IPS-15b (cell line): ENCODE data around the gene FNDC11.
"Not testable (repeated sequence)": the region's sequence is repeated elsewhere in the genome, so short reads cannot be mapped to it uniquely, and the experiment has no call there.

Experiments
- H3K27me3 ChIP-seq: one replicate; pipeline ENCODE4 v1.6.1; 2013; ENCODE audit warnings: low read length; ENCODE audit not compliant: control insufficient read depth, insufficient read depth
- H3K36me3 ChIP-seq: one replicate; pipeline ENCODE4 v1.6.1; 2013; ENCODE audit warnings: low read length; ENCODE audit not compliant: control insufficient read depth, insufficient read depth
- H3K4me1 ChIP-seq: one replicate; pipeline ENCODE4 v1.6.1; 2013; ENCODE audit warnings: mild to moderate bottlenecking, low read length; ENCODE audit not compliant: control insufficient read depth, insufficient read depth
- H3K4me3 ChIP-seq: one replicate; pipeline ENCODE4 v1.5.1; 2013; ENCODE audit warnings: low read depth, low read length
- H3K9ac ChIP-seq: one replicate; pipeline ENCODE4 v1.6.1; 2013; ENCODE audit warnings: low read depth, mild to moderate bottlenecking, low read length
- H3K9me3 ChIP-seq: one replicate; pipeline ENCODE4 v1.6.1; 2013; ENCODE audit warnings: mild to moderate bottlenecking, low read length; ENCODE audit not compliant: control insufficient read depth, insufficient read depth

The FNDC11 gene

DNA sequence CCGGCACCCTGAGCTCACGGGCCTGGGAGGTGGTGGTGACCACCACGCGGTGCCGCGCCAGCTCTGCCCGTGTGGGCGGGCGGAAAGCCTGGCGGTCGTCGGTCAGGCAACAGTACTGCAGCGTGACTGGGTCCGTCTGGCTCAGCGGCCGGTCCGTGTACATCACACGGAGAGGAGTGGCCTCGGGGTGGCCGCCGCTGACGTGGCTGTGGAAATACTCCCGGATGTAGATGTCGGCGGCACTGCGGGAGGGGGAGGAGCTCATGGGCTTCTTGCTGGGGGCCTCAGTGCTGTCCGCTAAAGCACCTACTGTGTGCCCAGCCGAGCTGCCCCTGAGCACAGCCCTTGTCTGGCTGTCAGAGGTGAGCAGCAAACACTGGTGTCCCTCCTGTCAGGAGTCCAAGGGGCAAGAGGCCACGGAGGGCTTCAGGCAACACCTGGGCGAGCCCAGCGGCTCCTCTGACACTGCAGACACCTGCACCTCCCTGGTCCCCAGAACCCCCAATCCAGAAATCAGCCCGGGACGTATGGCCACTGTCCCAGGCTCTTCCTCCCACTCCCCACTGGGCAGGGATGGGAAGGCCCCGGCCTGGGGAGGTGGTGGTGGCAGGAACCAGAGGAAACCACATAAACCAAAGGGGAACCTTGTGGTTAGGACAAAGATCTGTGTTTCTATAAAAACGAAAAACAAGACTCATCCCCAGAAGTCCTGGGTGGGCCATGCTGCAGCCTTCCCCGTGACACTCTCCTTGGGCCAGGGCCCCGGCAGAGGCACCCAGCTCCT, 13.6 kb downstream of the FNDC11 start:
- H3K27me3 ChIP-seq, result no peaks in the 10 kb centered on the region
- H3K36me3 ChIP-seq, result peaks cover 33% of the 10 kb centered on the region
- no peak overlapping the region for H3K9ac ChIP-seq
- no peaks in the 10 kb centered on the region for H3K4me1 ChIP-seq
- no peak overlapping the region for H3K4me3 ChIP-seq
- H3K9me3 ChIP-seq, result no peaks in the 10 kb centered on the region

DNA sequence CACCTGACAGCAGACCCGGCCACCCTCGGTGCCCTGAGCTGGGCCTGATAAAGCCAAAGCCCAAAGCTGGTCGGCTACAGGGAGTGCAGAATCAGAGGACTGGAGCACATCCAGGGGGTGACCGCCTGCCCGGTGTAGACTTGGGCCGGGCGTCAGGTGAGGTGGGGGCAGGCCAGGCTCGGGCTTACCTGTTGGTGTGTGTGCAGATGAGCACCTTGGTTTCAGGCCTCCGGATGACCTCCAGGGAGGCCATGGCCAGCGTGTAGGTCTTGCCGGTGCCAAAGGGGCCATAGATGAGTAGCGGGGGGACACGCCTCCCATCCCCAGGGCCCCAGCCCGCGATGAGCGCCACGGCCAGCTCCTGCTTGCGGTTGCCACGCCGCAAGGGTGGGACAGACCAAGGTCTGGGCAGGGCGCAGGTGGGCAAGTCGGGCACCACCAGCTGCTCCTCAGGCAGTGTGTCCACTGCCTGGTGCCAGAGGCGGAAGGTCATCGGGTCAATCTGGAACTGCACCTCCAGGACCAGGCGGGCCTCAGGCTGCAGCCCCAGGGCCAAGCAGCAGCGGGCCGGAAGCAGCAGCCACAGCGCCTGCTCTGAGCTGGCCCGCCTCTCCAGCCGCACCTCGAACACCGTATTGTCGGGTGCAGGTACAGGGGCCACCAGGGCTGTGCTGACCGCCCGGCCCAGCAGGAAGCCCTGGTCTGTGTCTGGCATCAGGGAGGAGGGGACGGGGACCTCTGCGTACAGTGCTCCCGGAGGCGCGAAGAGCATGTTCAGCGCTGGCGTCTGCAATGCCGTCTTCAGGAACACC, 14.4 kb downstream of the FNDC11 start:
- H3K4me1 ChIP-seq, result no peaks in the 10 kb centered on the region
- H3K9me3 ChIP-seq, result no peaks in the 10 kb centered on the region
- no peak overlapping the region for H3K4me3 ChIP-seq
- H3K36me3 ChIP-seq, result peaks cover 33% of the 10 kb centered on the region
- no peaks in the 10 kb centered on the region for H3K27me3 ChIP-seq
- no peak overlapping the region for H3K9ac ChIP-seq

DNA sequence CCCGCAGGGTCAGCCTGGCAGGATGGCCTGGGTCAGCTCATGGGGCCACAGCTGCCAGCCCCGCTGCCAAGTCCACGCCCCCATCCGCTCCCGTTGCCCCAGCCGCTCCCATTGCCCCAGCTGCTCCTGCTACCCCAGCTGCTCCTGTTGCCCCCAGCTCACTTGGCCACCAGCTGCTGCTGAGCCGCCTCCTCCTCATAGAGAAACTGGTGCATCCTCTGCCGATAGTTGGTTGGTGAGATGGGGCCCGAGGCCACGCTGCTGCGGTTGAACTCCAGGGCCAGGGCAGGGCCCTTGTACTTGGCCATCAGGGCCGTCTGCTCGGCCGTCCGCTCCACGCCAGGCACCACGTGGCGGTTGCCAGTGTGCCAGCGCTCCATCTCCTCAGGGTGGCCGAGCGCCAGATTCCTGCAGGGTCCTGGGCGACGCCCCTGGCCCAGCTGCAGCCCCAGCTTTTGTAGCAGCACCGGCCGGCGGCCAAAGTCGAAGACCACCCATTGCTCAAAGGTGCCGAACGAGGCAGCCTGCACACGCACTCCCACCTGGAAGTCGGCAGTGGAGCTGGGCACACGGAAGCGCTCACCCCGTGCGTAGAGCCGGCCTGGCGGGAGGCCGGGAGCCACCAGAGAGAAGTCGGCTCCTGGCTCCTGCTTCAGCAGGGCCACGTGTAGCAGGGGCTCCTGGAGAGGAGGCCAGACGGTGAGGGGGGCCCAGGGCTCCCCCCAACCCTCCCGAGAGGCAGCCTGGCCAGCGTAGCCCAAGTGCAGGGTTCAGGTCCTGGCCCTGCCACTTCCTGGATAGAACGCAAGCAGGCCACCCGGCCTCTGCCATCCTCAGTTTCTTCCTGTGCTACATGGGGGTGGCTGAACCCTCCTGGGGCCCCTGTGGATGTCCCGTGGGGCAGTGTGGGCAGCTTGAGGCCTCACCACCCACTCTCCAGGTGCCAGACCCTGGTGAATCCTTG, 15.3 kb downstream of the FNDC11 start:
- Histone ChIP-seq H3K4me1 (no peaks in the 10 kb centered on the region), H3K9ac (no peak overlapping the region), H3K27me3 (no peaks in the 10 kb centered on the region), H3K36me3 (peaks cover 24% of the 10 kb centered on the region), H3K4me3 (no peak overlapping the region), H3K9me3 (no peaks in the 10 kb centered on the region)

DNA sequence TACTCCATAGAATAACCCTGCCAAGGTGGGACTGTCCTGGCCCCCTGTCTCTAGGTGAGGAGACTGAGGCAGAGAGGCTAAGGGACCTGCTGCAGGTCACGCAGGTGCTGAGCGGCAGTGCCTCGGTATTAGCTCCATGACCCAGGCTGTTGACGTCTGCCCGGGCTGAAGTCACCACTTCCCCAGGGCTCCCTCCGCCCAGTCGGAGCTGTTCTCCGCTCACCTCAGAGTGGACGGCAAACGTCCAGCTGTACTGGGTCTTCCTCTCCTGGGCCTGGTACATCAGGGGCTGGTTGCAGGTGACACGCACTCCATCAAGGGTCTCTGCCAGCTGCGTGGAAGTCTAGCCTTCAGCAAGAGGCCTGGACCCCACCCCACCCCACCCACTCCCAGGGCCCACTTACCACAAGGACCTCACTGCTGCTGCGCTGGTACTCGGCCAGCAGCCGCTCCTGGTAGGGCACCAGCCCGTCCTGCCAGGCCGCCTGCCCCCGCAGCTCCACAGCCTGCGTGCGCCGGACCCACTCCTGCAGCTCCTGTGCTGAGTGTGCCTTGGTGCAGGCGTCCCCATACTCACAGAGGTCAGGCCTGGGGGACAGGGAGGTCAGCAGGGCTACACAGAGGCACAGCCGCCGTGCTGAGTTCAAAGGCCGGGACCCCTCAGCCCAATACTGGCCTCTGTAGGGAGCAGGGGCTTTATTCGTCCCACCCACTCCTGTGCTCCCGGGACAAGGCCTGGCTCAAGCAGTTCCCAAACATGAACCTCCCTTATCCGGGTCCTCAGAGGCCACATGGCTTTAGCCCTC, 16.5 kb downstream of the FNDC11 start:
- Histone ChIP-seq H3K36me3 (peaks cover 17% of the 10 kb centered on the region), H3K9ac (no peak overlapping the region), H3K4me3 (no peak overlapping the region), H3K4me1 (peaks cover 2% of the 10 kb centered on the region), H3K9me3 (no peaks in the 10 kb centered on the region), H3K27me3 (no peaks in the 10 kb centered on the region)

DNA sequence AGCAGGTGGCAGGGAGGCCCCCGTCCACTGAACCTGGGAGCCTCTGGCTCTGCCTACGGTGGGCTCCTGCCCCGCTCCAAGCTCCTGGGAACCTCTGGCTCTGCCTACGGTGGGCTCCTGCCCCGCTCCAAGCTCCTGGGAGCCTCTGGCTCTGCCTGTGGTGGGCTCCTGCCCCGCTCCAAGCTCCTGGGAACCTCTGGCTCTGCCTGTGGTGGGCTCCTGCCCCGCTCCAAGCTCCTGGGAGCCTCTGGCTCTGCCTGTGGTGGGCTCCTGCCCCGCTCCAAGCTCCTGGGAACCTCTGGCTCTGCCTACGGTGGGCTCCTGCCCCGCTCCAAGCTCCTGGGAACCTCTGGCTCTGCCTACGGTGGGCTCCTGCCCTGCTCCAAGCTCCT, 17.1 kb downstream of the FNDC11 start:
- not testable (repeated sequence) for H3K9ac ChIP-seq, H3K4me1 ChIP-seq, H3K9me3 ChIP-seq, H3K4me3 ChIP-seq, H3K27me3 ChIP-seq
- H3K36me3 ChIP-seq, result peaks cover 13% of the 10 kb centered on the region

DNA sequence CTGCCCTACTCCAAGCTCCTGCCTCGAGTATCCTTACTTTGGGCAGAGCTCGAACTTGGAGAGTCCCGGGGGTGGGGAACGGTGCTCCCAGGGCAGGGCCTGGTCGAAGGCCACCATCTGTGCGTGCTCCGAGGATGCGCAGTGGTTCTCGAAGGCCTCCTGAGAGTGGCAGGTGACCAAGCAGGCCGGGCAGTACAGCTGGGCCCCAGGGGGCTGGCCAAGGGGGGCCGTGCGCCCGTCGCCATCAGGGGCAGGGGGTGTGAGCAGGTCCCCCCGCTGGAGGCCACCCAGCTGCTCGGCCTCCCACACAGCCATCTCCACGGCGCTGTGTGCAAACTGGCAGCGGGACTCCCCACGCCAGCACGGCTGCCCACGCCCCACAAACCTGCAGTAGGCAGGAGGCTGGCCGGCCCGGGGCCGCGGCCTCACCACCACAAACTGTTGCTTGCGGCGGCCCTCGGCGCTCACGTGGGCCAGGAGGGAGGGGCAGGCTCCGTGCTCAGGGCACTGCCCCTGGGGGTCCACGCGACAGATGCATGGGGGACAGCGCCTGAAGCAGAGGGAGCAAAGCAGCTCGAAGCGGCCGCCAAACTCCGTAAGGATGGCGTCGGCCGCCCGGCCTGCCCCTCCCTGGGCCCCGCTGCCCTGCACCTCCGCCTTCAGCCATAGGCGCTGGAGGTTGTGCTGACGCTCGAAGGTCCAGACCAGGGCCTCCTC, 18.3 kb downstream of the FNDC11 start:
- Histone ChIP-seq H3K27me3 (no peaks in the 10 kb centered on the region), H3K36me3 (peaks cover 13% of the 10 kb centered on the region), H3K4me3 (no peak overlapping the region), H3K9ac (no peak overlapping the region), H3K9me3 (no peaks in the 10 kb centered on the region), H3K4me1 (peaks cover 2% of the 10 kb centered on the region)

DNA sequence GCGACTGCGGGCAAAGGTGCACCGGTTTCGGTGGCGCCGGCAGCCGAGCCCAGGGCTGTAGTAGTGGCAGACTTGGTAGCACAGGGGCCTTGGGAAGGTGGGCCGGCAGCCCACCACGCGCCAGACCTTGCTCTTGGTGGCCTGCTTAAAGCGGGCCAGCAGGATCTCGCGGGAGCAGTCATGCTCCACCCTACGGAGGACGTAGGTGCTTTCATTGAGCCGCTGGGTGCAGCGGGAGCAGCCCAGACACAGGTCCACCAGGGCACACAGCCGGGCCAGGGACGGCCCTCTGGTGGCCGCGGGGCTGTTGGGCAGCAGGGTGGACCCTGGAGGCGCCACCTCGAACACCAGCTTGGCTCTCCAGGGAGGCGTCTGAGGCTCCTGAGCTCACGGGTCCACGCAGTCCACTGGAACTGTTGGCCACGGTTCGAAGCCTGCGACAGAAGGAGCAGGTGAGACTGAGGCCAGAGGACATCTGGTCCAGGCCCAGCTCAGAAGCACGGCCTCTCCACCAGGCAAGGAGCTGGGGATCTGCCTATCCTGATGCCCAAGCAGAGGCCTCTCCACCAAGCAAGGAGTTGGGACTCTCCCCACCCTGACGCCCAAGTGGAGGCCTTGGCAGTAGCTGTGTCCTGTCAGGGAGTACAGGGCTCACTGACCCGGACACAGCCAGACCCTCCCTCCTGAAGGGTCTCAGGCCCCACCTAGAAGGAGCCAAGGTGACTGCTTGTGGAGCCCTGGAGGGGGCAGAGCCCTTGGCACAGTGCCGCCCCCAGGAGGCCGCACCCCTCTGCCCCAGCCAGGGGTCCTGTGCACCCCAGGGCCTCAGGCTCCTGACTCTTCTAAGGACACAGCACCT, 19.1 kb downstream of the FNDC11 start:
- Histone ChIP-seq H3K27me3 (no peaks in the 10 kb centered on the region), H3K36me3 (peaks cover 12% of the 10 kb centered on the region), H3K4me1 (peaks cover 2% of the 10 kb centered on the region), H3K9me3 (no peaks in the 10 kb centered on the region), H3K4me3 (peak overlapping the region; percentile 72), H3K9ac (no peak overlapping the region)

DNA sequence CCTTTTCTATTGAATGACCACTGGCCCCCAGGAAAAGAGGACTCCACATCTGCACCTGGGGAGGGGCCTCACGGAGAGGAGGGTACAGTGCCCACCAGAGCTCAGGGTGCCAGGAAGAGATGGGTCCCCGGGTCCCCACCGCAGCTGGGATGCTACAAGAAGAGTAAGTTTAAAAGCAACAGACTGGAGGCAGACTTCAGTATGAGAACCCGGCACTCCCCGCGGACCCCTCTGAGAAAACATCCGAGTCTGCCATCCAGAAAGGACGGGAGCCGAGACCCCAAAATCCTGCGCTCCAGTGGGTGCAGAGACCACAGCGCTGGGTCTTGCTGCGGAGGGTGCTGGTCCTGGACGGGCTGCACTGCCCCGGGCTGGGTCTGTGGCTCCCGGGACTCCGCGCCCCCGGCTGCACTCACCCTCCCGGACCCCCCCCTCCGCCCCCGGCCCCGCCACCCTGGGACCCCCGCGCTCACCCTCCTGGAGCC, 19.7 kb downstream of the FNDC11 start:
- peak overlapping the region; percentile 72 for H3K4me3 ChIP-seq
- H3K4me1 ChIP-seq, result peaks cover 2% of the 10 kb centered on the region
- no peaks in the 10 kb centered on the region for H3K27me3 ChIP-seq
- H3K36me3 ChIP-seq, result peaks cover 7% of the 10 kb centered on the region
- H3K9ac ChIP-seq, result no peak overlapping the region
- H3K9me3 ChIP-seq, result no peaks in the 10 kb centered on the region

DNA sequence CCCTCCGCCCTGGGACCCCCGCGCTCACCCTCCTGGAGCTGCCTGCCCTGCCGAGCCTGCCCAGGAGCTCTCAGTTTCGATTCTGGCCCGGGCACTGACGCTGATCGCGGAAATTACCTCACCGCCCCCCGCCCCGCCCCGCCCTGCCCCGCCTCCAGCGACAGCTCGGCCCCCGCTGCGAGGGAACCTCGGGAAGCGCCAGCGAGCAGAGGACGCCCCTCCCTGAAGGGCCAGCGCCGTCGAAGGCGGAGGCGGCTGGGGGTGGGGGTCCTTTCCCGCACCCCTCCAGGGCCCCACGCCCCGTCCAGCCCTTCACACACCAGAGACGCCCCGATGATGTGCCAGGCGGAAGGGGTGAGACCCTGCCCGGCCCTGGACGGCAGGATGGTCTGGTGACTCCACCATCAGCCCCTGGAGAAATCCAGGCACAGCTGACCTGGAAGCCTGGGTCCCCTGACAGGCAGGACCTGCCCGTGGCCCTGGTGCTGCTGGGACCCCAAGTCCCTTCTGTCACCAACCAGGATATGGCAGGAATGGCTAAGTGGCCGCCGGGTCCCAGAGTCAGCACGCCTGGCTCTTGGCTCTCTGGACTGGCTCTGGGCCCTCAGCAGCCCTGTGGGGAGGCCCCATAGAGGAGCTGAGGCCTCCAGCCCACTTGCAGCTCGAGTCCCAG, 20.3 kb downstream of the FNDC11 start, which contains the start of gene HELZ2:
Gene HELZ2 (minus strand): TSS at position 84 of the 673 bp plus-strand sequence. CDS start 1,854 bp downstream, outside the sequence.
- Histone ChIP-seq H3K9me3 (no peaks in the 10 kb centered on the region), H3K36me3 (peaks cover 4% of the 10 kb centered on the region), H3K27me3 (no peaks in the 10 kb centered on the region), H3K9ac (peak within 1 kb of the TSS; percentile 24), H3K4me1 (peaks cover 2% of the 10 kb centered on the region), H3K4me3 (peak within 1 kb of the TSS; percentile 72)
